Measurements from ENCODE around the gene NKX1-1.

GRCh38 chr4:1405636-1406393 is 427 bp downstream of the NKX1-1 start:
- TF ChIP-seq, protein P1, sequence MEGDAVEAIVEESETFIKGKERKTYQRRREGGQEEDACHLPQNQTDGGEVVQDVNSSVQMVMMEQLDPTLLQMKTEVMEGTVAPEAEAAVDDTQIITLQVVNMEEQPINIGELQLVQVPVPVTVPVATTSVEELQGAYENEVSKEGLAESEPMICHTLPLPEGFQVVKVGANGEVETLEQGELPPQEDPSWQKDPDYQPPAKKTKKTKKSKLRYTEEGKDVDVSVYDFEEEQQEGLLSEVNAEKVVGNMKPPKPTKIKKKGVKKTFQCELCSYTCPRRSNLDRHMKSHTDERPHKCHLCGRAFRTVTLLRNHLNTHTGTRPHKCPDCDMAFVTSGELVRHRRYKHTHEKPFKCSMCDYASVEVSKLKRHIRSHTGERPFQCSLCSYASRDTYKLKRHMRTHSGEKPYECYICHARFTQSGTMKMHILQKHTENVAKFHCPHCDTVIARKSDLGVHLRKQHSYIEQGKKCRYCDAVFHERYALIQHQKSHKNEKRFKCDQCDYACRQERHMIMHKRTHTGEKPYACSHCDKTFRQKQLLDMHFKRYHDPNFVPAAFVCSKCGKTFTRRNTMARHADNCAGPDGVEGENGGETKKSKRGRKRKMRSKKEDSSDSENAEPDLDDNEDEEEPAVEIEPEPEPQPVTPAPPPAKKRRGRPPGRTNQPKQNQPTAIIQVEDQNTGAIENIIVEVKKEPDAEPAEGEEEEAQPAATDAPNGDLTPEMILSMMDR (IDR thresholded peaks at IDR 0.05; ENCODE audit: low read length), result no peak
- TF ChIP-seq EZH2 (optimal IDR thresholded peaks at IDR 0.05; ENCODE audit: low read depth, low read length), result no peak

All from MM.1S (cell line).